ENCODE data around the gene PCMT1. TPM values are rescaled to one million over a fixed set of nuclear protein-coding genes. Genes with fewer than 3 reads are reported as not detected.

Gene PCMT1
- total and polyA plus RNA-seq, 9 of the 15 experiments (the other 6 are each of a cell fraction or from before 2014, with no cell fraction given): 217 to 541 (median 327) TPM

DNA sequence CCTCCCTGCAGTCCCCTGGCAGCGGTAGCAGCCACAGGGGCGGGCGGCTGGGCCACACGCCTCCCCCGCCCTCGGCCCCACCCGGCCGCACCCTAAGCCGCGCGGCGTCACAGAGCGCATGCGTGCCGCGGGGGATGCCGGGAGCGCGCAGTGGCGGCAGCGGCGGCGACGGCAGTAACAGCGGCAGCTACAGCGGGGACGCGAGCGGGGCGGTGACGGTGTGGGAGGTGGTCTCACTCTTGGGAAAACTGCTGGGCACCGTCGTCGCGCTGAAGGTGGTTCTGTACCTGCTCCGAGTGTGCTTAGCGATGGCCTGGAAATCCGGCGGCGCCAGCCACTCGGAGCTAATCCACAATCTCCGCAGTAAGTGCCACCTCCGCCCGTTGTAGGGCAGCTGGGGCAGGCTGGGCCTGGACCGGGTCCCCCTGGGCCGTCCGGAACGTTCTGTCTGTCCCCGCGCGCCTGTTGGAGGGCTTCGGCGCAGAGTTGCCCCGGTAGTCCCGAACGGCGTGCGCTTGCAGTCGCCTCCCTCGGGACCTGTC lies at the start of gene PCMT1 (continued):
- TF ChIP-seq, protein P1, sequence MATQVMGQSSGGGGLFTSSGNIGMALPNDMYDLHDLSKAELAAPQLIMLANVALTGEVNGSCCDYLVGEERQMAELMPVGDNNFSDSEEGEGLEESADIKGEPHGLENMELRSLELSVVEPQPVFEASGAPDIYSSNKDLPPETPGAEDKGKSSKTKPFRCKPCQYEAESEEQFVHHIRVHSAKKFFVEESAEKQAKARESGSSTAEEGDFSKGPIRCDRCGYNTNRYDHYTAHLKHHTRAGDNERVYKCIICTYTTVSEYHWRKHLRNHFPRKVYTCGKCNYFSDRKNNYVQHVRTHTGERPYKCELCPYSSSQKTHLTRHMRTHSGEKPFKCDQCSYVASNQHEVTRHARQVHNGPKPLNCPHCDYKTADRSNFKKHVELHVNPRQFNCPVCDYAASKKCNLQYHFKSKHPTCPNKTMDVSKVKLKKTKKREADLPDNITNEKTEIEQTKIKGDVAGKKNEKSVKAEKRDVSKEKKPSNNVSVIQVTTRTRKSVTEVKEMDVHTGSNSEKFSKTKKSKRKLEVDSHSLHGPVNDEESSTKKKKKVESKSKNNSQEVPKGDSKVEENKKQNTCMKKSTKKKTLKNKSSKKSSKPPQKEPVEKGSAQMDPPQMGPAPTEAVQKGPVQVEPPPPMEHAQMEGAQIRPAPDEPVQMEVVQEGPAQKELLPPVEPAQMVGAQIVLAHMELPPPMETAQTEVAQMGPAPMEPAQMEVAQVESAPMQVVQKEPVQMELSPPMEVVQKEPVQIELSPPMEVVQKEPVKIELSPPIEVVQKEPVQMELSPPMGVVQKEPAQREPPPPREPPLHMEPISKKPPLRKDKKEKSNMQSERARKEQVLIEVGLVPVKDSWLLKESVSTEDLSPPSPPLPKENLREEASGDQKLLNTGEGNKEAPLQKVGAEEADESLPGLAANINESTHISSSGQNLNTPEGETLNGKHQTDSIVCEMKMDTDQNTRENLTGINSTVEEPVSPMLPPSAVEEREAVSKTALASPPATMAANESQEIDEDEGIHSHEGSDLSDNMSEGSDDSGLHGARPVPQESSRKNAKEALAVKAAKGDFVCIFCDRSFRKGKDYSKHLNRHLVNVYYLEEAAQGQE (IDR thresholded peaks at IDR 0.05; ENCODE audit: borderline replicate concordance): no peak
- TF ChIP-seq, protein P1 (CRISPR knock-in tag; IDR thresholded peaks at IDR 0.05; ENCODE audit: low read depth): 0 out of 2 replicates have a peak, but pooled peaks have one; percentile 43
- TF ChIP-seq ASH1L (IDR thresholded peaks at IDR 0.05; ENCODE audit: borderline replicate concordance, low read depth, partially characterized antibody): no peak
- TF ChIP-seq MIER1 (IDR thresholded peaks at IDR 0.05; ENCODE audit: low read depth): no peak
- TF ChIP-seq MLX (CRISPR knock-in tag; conservative IDR thresholded peaks at IDR 0.05): peak; percentile 25 to 61; a peak in 1 of 4 replicates
- TF ChIP-seq POLR2B (IDR thresholded peaks at IDR 0.05; ENCODE audit: low read depth, partially characterized antibody): peak; percentile 91
- TF ChIP-seq RFX5 (IDR thresholded peaks at IDR 0.05; ENCODE audit: low read depth, low read length): no peak
- TF ChIP-seq ZZZ3 (IDR thresholded peaks at IDR 0.05): no peak
- TF ChIP-seq JUNB (CRISPR knock-in tag; conservative IDR thresholded peaks at IDR 0.05): no peak
- TF ChIP-seq HCFC1 (IDR thresholded peaks at IDR 0.05; ENCODE audit: low read depth, low read length): peak; percentile 23; the same call in 1 of the 2 replicates
- TF ChIP-seq NFATC3 (IDR thresholded peaks at IDR 0.05): no peak
- no peak for TF ChIP-seq LARP7 (IDR thresholded peaks at IDR 0.05)
- no peak for TF ChIP-seq ZNF436 (CRISPR knock-in tag; IDR thresholded peaks at IDR 0.05)
- no peak for TF ChIP-seq FOXM1 (IDR thresholded peaks at IDR 0.05; ENCODE audit: low read depth)
- TF ChIP-seq FOXM1 (CRISPR knock-in tag; IDR thresholded peaks at IDR 0.05; ENCODE audit: low read depth): no peak; the same call in 1 of the 2 replicates
- TF ChIP-seq MEIS2 (IDR thresholded peaks at IDR 0.05; ENCODE audit: partially characterized antibody): peak; percentile 33
- TF ChIP-seq L3MBTL2 (IDR thresholded peaks at IDR 0.05): peak; percentile 63; the same call in 1 of the 2 replicates
- no peak for TF ChIP-seq ZNF311 (CRISPR knock-in tag; IDR thresholded peaks at IDR 0.05)
- no peak for TF ChIP-seq ZNF766 (CRISPR knock-in tag; conservative IDR thresholded peaks at IDR 0.05)
- TF ChIP-seq FUS (optimal IDR thresholded peaks at IDR 0.05; ENCODE audit: low read depth, low read length): no peak
- TF ChIP-seq RUNX1 (IDR thresholded peaks at IDR 0.05; ENCODE audit: low read depth): no peak; the same call in 1 of the 2 replicates
